Activated CD8-positive, alpha-beta memory T cell treated with anti-CD3 and anti-CD28 coated beads for 24 hours (primary cell): ENCODE data around the gene SCP2.
"Not testable (repeated sequence)": the region's sequence is repeated elsewhere in the genome, so short reads cannot be mapped to it uniquely, and the experiment has no call there.

Experiments
- DNase-seq: peaks from one replicate; pipeline ENCODE4 v3.0.0-alpha.2; 2020

Gene SCP2

DNA sequence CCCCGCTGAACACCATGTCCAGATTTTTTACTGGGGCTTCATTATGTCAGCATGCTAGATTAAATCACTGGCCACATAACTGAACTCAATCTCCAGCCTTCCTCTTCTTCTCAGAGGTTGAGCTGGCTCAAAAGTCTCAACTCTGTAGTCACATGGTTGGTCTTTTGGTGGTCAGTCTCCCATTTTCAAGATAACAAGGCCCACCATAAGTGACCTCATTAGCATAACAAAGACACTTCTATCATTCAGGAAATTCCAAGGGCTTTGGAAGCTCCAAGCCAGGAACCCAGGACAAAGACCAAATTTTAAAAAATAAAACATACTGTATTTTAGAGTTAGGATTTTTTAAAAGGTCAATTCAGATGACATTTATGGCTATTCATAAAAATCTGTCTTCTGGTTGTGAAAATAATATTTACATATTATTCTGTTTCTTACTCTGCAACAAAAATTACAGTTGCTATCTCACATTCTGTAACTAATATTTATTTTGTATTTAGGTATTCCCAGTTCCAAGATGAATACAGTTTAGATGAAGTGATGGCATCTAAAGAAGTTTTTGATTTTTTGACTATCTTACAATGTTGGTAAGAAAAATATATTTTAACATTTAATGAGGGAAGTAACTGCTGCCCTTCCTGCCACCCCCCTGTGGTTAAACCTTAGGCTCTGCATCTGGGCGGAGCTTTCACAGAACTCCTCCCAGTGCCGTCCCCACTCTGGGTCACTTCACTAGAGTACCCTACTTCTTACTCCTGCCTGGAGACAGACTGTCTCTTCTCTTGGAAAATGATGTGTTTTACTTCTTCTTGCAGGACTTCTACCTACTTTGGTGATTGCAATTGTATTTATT, 49.3 kb downstream of the SCP2 start:
- no peak for DNase-seq

DNA sequence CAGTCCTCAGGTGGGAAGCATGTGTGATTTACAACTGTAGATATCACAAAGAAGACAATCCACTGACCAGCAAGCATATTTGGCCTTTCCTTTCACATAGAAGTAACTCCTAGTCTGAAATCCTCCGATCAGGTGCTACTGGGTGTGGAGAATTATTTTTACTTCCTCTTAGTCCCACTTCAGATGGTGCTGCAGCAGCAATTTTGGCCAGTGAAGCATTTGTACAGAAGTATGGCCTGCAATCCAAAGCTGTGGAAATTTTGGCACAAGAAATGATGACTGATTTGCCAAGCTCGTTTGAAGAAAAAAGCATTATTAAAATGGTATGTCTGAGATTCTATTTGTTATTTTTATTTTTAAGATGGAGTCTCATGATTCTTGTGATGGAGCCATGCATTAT, 51.0 kb downstream of the SCP2 start:
- DNase-seq: no peak

- not testable (repeated sequence) for DNase-seq
These were observed 65.7 kb downstream of the SCP2 start for GRCh38 chr1:52992733-52993132.

- DNase-seq: no peak
These were observed 67.6 kb downstream of the SCP2 start for GRCh38 chr1:52994656-52995055.

DNA sequence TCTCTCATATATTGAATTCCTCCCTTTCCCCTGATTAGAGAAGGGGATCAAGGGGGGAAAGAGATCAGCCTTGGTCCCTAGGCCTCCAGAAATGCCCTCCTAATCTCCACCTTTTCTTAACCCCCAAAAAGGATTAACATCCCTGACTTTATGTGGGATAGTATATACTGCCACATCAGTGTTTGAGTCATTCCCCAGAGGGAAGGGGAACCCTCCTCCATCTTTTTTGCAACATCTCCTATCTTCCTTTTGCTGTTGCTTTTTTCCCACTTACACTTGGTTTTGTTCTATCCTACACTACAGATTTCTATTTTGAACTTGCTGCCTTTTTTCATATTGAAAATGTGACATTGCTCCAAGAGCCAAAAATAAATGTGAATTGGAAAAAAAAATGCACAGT, 69.6 kb downstream of the SCP2 start:
- no peak for DNase-seq

GRCh38 chr1:53001128-53001527, 74.1 kb downstream of the SCP2 start:
- DNase-seq: no peak

DNA sequence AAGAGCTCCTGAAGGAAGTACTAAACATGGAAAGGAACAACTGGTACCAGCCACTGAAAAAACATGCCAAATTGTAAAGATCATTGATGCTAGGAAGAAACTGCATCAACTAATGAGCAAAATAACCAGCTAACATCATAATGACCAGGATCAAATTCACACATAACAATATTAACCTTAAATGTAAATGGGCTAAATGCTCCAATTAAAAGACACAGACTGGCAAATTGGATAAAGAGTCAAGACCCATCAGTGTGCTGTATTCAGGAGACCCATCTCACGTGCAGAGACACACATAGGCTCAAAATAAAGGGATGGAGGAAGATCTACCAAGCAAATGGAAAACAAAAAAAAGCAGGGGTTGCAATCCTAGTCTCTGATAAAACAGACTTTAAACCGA, 79.5 kb downstream of the SCP2 start:
- DNase-seq: not testable (repeated sequence)

GRCh38 chr1:53010247-53010646, 83.2 kb downstream of the SCP2 start:
- DNase-seq: not testable (repeated sequence)

- no peak for DNase-seq
These were observed 84.1 kb downstream of the SCP2 start for GRCh38 chr1:53011175-53011574.

DNA sequence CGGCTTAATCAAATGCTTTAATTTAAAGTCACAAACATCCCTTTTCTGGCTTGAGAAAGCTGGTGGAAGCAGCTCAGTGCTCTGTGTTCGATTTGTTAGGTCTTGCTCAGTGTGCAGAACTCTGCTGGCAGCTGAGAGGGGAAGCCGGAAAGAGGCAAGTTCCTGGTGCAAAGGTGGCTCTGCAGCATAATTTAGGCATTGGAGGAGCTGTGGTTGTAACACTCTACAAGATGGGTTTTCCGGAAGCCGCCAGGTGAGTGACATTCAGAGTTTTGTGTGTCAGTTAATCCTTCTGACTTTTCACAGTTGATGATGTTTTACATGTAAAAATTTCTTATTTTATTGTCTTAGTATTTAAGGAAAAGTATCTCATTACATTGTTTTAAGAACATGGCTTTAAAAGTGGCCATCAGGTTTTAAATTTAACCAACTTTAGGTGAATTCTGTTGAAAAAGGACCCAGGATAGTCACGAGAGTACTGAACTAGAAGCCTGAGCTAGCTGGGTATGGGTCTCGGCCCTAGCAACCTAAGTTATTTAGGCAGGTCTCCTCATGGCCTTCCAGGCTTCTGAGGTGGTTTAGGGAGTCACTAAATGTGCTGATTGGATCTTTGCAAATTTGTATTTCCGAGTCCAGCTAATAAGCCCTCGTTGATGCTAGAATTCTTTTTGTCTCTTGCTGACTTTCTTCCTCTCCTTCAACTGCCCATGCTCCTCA, 87.9 kb downstream of the SCP2 start:
- peak; percentile 79 for DNase-seq

DNA sequence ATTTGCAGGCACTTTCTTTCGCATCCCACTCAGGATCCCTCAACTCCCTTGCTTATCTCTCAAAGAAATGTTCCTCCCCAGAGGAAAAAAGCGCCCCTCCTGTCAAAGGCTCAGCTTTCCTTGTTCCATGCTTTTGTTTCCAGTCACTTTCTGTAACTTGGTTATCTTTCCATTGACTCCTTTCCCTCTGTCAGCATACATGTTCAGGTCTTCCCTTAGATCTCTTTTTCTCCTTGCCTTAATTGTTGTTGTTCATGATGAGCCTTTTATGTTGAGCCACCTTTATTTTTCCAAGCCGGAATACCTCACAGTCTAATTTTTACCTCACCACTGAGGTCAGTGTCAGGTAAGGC, 88.4 kb downstream of the SCP2 start:
- no peak for DNase-seq

DNA sequence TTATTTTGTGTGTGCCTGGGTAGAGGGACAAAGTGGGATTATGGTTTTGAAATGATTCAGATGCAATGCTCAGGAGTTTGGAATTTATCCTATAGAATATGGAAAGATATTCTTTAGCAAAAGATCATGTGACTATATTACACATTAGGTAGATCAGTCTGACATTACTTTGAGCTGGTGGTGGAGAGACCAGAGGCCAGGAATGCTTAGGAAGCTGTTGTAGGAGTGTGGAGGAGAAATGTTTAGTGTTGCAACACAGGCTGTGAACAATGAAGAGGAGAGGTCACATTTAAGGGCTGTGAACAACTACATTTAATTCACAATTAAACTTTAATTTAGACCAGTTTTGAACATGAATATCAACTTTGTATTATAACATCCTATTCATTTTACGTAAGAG, 89.6 kb downstream of the SCP2 start:
- DNase-seq: no peak

GRCh38 chr1:53020588-53020987, 93.5 kb downstream of the SCP2 start:
- no peak for DNase-seq

DNA sequence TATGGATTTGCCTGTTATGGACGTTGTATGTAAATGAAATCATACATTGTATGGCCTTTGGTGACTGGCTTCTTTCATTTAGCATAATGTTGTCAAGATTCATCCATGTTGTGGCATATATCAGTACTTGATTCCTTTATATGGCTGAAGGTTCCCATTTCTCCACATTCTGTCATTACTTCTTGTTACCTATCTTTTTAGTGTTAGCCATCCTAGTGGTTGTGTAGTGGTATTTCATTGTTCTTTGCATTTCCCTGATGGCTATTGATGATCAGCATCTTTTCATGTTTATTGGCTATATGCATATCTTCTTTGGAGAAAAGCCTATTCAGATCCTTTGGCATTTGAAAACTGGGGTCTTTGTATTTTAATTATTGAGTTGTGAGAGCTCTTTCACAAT, 95.1 kb downstream of the SCP2 start:
- DNase-seq: no peak

- DNase-seq: no peak
These were observed 96.5 kb downstream of the SCP2 start for GRCh38 chr1:53023546-53023945.

DNA sequence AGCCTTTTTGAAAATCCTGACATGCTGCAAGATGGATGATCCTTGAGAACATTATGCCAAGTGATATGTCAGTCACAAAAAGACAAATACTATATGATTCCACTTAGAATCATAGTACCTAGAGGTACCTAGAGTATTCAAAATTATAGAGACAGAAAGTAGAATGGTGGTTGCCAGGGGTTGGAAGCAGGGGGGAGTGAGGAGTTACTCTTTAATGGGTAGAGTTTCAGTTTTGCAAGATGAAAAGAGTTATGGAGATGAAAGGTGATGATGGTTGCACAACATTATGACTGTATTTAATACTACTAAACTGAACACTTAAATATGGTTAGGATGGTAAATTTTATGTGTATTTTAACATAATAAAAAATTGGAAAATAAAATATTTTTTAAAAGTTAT, 97.0 kb downstream of the SCP2 start:
- DNase-seq: no peak

- no peak for DNase-seq
These were observed 98.1 kb downstream of the SCP2 start for GRCh38 chr1:53025034-53025768.

DNA sequence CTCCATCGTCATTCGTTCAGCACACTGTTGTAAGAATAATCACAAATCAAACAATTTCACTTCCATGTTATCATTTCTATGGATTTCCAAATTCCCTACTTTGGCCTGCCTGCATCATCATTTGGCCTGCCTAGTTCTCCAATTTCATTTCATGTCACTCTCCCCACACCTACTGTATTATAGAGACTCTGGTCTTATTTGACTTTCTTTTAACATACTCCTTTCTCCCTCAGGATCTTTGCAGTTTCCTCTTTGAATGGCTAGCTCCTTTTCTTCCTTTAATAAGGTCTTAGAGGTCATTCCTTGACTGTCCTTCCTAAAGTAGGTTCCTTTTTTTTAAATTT, 98.7 kb downstream of the SCP2 start:
- DNase-seq: no peak

DNA sequence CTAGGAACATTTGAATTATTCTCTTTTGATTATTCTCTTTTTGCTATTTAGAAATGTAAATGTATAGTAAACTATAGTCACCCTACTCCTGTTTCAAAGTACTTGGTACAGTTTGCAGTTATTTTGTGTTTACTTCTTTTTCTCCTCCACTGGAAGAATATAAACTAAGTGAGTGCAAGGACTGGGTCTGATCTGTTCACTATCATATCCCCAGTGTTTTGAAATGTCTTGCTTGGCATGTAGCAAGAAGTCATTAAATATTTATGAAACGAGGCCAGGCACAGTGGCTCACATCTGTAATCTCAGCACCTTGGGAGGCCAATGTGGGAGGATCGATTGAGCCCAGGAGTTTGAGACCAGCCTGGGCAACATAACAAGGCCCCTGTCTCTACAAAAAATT, 99.2 kb downstream of the SCP2 start:
- DNase-seq: no peak

DNA sequence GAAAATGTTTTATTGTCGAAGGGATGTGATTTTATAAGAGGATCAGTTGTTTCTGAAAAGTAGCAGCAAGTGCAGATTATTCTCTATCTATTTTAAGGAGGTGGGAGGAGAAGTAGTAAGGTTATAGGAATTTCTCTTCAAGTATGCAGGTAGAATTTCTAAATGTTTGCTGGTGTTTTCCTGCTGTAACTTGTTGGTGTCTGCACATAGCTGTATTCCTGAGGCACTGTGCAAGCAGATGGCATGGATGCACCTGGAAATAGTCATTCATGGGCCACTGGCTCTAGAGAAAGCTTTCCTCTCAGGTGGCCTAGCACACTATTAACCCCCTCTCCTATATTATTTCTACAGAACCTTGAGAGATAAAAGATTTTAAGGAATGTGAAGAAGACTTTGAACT, 104.7 kb downstream of the SCP2 start:
- no peak for DNase-seq

GRCh38 chr1:53037159-53037558, 110.1 kb downstream of the SCP2 start:
- DNase-seq: no peak

- DNase-seq: no peak
These were observed 111.5 kb downstream of the SCP2 start for GRCh38 chr1:53038566-53038965.

DNA sequence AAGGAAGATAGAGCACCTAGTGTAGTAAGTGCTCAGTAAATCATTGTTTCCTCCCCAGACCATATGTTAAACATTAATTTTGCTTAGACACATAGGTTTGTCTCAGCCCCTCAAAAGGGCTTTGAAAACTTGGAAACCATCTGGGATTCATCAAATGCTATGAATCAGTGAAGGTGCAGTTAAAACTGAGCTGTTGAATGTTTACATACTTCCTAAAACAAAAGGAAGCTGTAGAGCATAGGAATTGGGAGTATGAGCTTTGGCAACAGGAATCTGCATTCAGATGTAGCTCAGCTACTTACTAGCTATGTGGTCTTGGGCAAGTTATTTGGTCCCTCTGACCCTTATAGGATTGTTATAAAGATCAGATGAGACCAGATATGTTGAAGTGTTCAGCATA, 116.2 kb downstream of the SCP2 start:
- DNase-seq: no peak

DNA sequence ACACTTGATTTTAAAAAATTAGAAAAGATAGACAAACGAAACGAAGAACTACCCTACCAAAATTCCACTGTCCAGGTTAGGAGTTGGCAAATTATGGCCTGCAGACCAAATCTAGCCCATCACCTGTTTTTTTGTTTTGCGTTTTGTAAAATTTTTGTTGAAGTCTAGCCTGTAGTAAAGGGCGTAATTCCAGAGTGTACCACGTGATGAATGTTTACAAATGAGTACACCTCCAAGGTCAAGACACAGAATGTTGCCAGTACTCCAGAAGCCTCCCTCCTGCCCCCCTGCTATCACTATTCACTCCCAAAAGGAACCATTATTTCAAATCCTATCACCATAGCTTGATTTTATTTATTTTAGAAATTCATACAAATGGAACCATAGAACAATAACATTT, 117.8 kb downstream of the SCP2 start:
- no peak for DNase-seq
